ENCODE measurements around the gene HS1BP3.

DNA sequence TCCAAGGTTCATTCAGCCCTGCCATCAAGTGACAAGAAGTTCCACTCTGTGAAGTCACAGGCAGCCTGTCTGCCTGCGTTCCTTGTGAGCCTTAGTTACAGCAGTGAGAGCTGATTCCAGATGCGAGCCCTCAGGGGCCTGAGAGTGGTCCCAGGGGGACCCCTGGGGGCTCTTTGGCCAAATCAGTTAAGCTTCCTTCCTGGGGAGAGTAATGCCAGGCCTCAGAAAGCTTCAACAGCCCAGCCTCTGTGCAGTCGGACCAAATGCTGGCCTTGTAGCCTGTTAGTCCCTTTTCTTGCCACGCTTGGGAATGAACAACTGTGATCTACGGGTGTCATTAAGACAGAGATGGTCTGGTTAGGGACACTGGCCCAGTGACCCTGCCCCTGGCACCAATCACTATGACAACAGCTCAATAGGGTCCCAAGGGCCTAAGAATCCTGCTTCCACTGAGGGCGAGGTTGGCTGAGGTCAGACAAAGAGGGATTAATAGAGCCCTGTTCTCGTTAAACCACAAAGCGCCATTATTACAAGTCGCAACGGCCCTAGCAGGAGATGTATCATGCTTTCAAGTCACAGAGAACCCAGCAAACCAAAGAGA lies 50.9 kb downstream of the HS1BP3 start:
- TF ChIP-seq, protein P1, sequence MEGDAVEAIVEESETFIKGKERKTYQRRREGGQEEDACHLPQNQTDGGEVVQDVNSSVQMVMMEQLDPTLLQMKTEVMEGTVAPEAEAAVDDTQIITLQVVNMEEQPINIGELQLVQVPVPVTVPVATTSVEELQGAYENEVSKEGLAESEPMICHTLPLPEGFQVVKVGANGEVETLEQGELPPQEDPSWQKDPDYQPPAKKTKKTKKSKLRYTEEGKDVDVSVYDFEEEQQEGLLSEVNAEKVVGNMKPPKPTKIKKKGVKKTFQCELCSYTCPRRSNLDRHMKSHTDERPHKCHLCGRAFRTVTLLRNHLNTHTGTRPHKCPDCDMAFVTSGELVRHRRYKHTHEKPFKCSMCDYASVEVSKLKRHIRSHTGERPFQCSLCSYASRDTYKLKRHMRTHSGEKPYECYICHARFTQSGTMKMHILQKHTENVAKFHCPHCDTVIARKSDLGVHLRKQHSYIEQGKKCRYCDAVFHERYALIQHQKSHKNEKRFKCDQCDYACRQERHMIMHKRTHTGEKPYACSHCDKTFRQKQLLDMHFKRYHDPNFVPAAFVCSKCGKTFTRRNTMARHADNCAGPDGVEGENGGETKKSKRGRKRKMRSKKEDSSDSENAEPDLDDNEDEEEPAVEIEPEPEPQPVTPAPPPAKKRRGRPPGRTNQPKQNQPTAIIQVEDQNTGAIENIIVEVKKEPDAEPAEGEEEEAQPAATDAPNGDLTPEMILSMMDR (IDR thresholded peaks at IDR 0.05 in 4 of 5, conservative IDR thresholded peaks at IDR 0.05 in 1 of 5): no peak
- TF ChIP-seq POLR2A (IDR thresholded peaks at IDR 0.05): no peak

Measured in gastrocnemius medialis (tissue), 4 donors.